Heart right ventricle (tissue), 16 donors: Measurements from ENCODE around the gene RSL24D1. TPM values are rescaled to one million over a fixed set of nuclear protein-coding genes. Genes with fewer than 3 reads are reported as not detected.

Source experiments
- ATAC-seq, 8 donors: fragments of 200-7000 bp; cut with Tn5 transposase; one replicate each; pipeline ENCODE4 v1.9.1; 2020; ENCODE audit warnings: mild to moderate bottlenecking in 8 of 8, moderate library complexity in 8 of 8, moderate number of reproducible peaks in 1 of 8
- DNase-seq, 2 donors: peaks; one replicate each; pipeline ENCODE4 v3.0.0-alpha.2; 2020
- H3K27ac ChIP-seq, 10 donors: fragments of 200-600 bp; sonication (generic) in 2 of 10; one replicate each; pipeline versions ENCODE4 v1.5.0 to v1.8.0; 2020 to 2022; ENCODE audit warnings: mild to moderate bottlenecking in 3 of 10
- H3K27me3 ChIP-seq, 7 donors: fragments of 200-600 bp; one replicate each; pipeline ENCODE4 v1.8.0; 2021 to 2022; ENCODE audit warnings: mild to moderate bottlenecking in 2 of 7
- H3K36me3 ChIP-seq, 9 donors: fragments of 200-600 bp; sonication (generic) in 1 of 9; one replicate each; pipeline versions ENCODE4 v1.5.0 to v1.8.0; 2020 to 2022; ENCODE audit warnings: mild to moderate bottlenecking in 2 of 9
- H3K4me1 ChIP-seq, 9 donors: fragments of 200-600 bp; sonication (generic) in 1 of 9; one replicate each; pipeline versions ENCODE4 v1.5.0 to v1.8.0; 2020 to 2022; ENCODE audit warnings: mild to moderate bottlenecking in 4 of 9
- H3K4me3 ChIP-seq, 10 donors: fragments of 200-600 bp; sonication (generic) in 2 of 10; one replicate each; pipeline versions ENCODE4 v1.5.0 to v1.8.0; 2020 to 2022; ENCODE audit warnings: mild to moderate bottlenecking in 7 of 10, moderate library complexity in 2 of 10
- H3K9me3 ChIP-seq, 11 donors: fragments of 200-600 bp in 10 of 11; sonication (generic) in 2 of 11; one replicate each; pipeline versions ENCODE4 v1.5.0 to v1.8.0; 2013 to 2022; ENCODE audit warnings: mild to moderate bottlenecking in 2 of 11, control low read depth in 1 of 11, moderate library complexity in 1 of 11
- WGBS, 2 donors: extraction: QIAGEN DNeasy Blood & Tissue Kit; methylation state at CpG; one replicate each; pipeline ENCODE4 v1.1.7; 2013; ENCODE audit warnings: inconsistent platforms in 1 of 2; 5-methylcytosine and 5-hydroxymethylcytosine counted together
- intact Hi-C, 10 donors: fragments of 100-400 bp; cut with DNase I; formaldehyde crosslinking; loops; one replicate each; pipeline versions ENCODE4 v1.11.1 to v1.14.2; 2022
- polyA plus RNA-seq, 2 donors: library from polyadenylated mRNA; stranded (reverse); fragments of 200-250 nt; gene quantifications; one replicate each; pipeline ENCODE4 v1.2.3, GENCODE V29; 2013
- total RNA-seq, 10 donors: library from RNA; stranded (reverse); fragmentation: NEBNext Ultra II Directional in 3 of 10; extraction: Animal tissue kit (Norgen Biotek cat#: 25700) in 3 of 10; gene quantifications; one replicate each; pipeline versions ENCODE4 v1.2.1 to v1.2.4, GENCODE V29; 2021 to 2023
- TF ChIP-seq, protein P1 (sequence below), 9 donors: fragments of 200-600 bp; sonication (generic) in 2 of 9; IDR thresholded peaks; one replicate each; pipeline versions ENCODE4 v1.5.0 to v1.8.0; 2021 to 2022; ENCODE audit warnings: antibody characterized with exemption in 9 of 9, mild to moderate bottlenecking in 5 of 9, moderate library complexity in 1 of 9
- donor health status: Arrhythmogenic right ventricular cardiomyopathy.
- donor health status: ischemic (EF 13 %, LVEDD 7.1; RV severe dilation, severe dysfunction).
- donor health status: healthy with polysubstance abuse.
- donor health status: DM: no; HTN: yes; CAD: no.
- donor health status: DM: no; HTN: no; CAD: no.
- donor health status: ischemic (EF 25% LVEDD 6.9; RV normal size, moderate dysfunction).
- donor health status: ischemic (EF 25% LVEDD 5.7; RV mildly dilated, moderate dysfunction).
- donor health status: healthy.
- donor health status: DM: yes; HTN: yes; CAD: no.
- donor health status: Ischemic cardiomyopathy.
- donor health status: ischemic (EF 35%, LVEDD 5.7; RV mildly dilated, moderate dysfunction).
- donor health status: nonischemic (EF 11% LVEDD 7.7; RV severe dilation, severe dysfunction).
- donor health status: DM: yes; HTN: yes; CAD: no.
- donor health status: PGD.
- donor health status: ischemic (EF 29% LVEDD 5.4; RV normal size, mild dysfunction).
- donor health status: nonischemic (EF 23%, LVEDD 6.1; RV moderate dilation, normal function).

Gene RSL24D1
- total and polyA plus RNA-seq, 12 donors: 32.3 to 53.1 (median 40.5) TPM

DNA sequence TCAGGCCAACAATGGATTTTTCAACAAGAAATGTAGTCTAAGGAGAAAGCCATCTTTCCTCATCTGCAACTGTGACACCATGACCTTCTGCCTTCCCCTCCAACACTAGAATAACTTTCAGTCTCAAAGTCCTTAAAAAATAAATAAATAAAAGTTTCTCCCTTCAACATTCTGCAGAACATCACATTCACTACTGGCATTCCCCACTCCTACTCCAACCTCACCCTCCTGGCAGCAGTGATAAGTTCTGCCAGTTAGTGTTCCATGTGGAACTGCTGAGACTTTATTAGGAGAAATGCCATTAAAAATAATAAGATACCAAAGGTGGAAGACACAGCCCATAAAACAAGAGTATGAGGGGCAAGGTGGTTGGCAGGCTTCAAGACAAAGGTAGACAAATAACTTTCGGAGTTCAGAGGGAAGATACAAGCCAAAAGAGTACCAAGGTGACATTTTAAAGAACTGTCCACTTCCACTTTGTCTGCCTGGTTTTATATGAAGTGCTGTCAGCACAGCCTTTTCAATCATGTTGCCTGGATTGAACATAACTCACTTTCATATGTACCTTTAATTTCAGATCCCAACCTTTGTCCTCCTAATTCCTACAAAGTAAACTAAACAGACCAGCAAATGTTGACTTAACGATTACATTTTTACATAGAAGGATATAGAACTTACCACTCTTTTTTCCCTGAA is 37.5 kb upstream of the RSL24D1 start:
- H3K27ac ChIP-seq: no peak overlapping the region
- H3K27me3 ChIP-seq: no peaks in the 10 kb centered on the region
- TF ChIP-seq, protein P1, sequence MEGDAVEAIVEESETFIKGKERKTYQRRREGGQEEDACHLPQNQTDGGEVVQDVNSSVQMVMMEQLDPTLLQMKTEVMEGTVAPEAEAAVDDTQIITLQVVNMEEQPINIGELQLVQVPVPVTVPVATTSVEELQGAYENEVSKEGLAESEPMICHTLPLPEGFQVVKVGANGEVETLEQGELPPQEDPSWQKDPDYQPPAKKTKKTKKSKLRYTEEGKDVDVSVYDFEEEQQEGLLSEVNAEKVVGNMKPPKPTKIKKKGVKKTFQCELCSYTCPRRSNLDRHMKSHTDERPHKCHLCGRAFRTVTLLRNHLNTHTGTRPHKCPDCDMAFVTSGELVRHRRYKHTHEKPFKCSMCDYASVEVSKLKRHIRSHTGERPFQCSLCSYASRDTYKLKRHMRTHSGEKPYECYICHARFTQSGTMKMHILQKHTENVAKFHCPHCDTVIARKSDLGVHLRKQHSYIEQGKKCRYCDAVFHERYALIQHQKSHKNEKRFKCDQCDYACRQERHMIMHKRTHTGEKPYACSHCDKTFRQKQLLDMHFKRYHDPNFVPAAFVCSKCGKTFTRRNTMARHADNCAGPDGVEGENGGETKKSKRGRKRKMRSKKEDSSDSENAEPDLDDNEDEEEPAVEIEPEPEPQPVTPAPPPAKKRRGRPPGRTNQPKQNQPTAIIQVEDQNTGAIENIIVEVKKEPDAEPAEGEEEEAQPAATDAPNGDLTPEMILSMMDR (IDR thresholded peaks at IDR 0.05): no peak
- DNase-seq (no peak), ATAC-seq (no peak)
- no peak overlapping the region for H3K4me3 ChIP-seq
- no peaks in the 10 kb centered on the region for H3K9me3 ChIP-seq
- 89 to 92% methylated on average over 2 of the region's 2 CpGs for WGBS, 2 donors
- intact Hi-C loops: no loop called here
- H3K36me3 ChIP-seq: peaks cover 0 to 41% (median 0%) of the 10 kb centered on the region in 9 donors
- peaks cover 0 to 10% (median 0%) of the 10 kb centered on the region in 9 donors for H3K4me1 ChIP-seq

DNA sequence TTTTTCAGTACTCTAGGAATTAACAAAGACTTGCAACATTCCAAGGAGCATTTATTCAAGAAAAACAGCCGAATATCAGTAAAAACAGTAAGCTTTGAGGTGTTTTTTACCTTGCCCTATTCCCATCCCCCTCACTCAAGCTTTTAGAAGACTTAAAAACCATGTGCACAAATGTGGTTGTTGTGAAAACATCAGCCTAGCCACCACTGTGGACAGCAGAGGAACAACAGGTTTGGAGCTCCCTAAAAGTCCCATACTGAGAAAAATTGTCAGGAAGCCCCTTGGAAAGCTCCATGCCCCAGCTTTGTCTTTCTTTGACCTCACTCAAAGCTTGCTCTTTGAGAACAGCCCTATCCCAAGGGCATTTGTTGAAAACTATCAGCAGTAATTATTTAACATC is 34.7 kb upstream of the RSL24D1 start:
- H3K4me1 ChIP-seq: peaks cover 0 to 10% (median 0%) of the 10 kb centered on the region in 9 donors
- TF ChIP-seq, protein P1 (IDR thresholded peaks at IDR 0.05): no peak
- DNase-seq: no peak
- 94 to 100% methylated on average over 1 of the region's 1 CpG for WGBS, 2 donors
- H3K9me3 ChIP-seq: no peaks in the 10 kb centered on the region
- H3K4me3 ChIP-seq: no peak overlapping the region
- intact Hi-C loops: no loop called here
- peaks cover 0 to 63% (median 0%) of the 10 kb centered on the region in 9 donors for H3K36me3 ChIP-seq
- H3K27ac ChIP-seq: no peak overlapping the region
- H3K27me3 ChIP-seq: no peaks in the 10 kb centered on the region
- no peak for ATAC-seq

DNA sequence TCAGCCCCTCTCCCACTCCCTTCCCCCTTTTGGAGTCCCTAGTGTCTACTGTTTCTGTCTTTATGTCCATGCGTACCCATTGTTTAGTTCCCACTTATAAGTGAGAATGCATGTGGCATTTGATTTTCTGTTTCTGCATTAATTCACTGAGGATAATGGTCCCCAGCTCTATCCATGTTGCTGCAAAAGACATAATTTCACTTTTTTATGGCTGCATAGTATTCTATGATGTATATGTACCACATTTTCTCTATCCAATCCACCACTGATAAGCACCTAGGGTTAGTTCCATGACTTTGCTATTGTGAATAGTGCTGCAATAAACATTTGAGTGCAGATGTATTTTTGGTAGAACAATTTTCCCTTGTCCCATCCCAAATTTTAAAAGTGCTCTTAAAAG is 34.2 kb upstream of the RSL24D1 start:
- TF ChIP-seq, protein P1 (IDR thresholded peaks at IDR 0.05): no peak
- H3K27ac ChIP-seq: no peak overlapping the region
- H3K9me3 ChIP-seq: no peaks in the 10 kb centered on the region
- H3K4me1 ChIP-seq: peaks cover 0 to 10% (median 0%) of the 10 kb centered on the region in 9 donors
- no peak for DNase-seq
- ATAC-seq: no peak
- H3K36me3 ChIP-seq: peaks cover 0 to 67% (median 0%) of the 10 kb centered on the region in 9 donors
- no peak overlapping the region for H3K4me3 ChIP-seq
- intact Hi-C loops: no loop called here
- H3K27me3 ChIP-seq: no peaks in the 10 kb centered on the region
- 45 to 91% methylated on average over 1 of the region's 1 CpG for WGBS, 2 donors

DNA sequence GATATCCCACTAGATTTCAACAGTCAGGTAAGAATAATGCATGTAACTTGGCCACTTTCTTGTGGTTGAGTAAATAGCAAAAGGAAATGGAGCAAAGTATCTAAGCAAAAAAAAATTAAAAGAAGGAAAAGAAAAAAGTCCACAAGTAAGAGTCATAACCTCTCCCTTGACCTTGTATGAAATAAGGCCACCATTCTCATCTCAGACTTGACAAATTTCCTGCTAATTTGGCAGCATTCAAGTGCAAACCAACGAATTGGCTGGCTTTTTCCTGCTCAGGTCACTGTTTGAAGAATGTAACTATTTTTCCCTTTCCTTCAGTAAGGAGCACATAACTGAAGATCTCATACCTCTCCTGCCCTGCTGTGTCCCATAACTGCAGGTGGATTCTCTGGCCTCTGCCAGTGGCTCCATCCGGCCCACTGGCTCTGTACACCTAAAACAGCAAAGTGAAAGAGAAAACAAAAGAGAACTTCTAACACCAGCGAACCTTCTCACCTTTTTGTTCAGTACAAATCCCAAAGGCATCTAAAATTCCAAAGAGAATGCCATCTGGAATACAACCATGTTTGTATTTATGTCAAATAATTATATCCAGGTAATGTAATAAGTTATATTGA is 33.4 kb upstream of the RSL24D1 start:
- no peak for DNase-seq
- H3K36me3 ChIP-seq: peaks cover 0 to 75% (median 0%) of the 10 kb centered on the region in 9 donors
- TF ChIP-seq, protein P1 (IDR thresholded peaks at IDR 0.05): no peak
- intact Hi-C loops: no loop called here
- ATAC-seq: no peak
- no peaks in the 10 kb centered on the region for H3K27me3 ChIP-seq
- no peaks in the 10 kb centered on the region for H3K9me3 ChIP-seq
- H3K4me3 ChIP-seq: no peak overlapping the region
- 65 to 71% methylated on average over 3 of the region's 3 CpGs for WGBS, 2 donors
- peaks cover 0 to 13% (median 0%) of the 10 kb centered on the region in 9 donors for H3K4me1 ChIP-seq
- H3K27ac ChIP-seq: peak overlapping the region in 2 of 10 donors; percentile 17 to 18
